ENCODE measurements around the gene NPEPL1.

- TF ChIP-seq CTCF (optimal IDR thresholded peaks at IDR 0.05 in 1 of 3, IDR thresholded peaks at IDR 0.05 in 1 of 3, conservative IDR thresholded peaks at IDR 0.05 in 1 of 3; ENCODE audit: extremely low read depth in 1 of 3, insufficient read depth in 2 of 3, low read length in 3 of 3): no peak
- no peak for TF ChIP-seq EZH2 (IDR thresholded peaks at IDR 0.05; ENCODE audit: low read length)
Observed at GRCh38 chr20:58661598-58662473, 30.8 kb upstream of the NPEPL1 start.
